SH-SY5Y (cell line): ENCODE data around the gene GPR39.

Source experiments
- GATA2 ChIP-seq: IDR thresholded peaks from 2 replicates; pipeline ENCODE4 v1.6.1; 2011; ENCODE audit warnings: mild to moderate bottlenecking, low read depth, low read length
- GATA3 ChIP-seq: IDR thresholded peaks from 2 replicates; pipeline ENCODE4 v1.6.1; 2011; ENCODE audit warnings: low read depth, mild to moderate bottlenecking, low read length, moderate library complexity

DNA sequence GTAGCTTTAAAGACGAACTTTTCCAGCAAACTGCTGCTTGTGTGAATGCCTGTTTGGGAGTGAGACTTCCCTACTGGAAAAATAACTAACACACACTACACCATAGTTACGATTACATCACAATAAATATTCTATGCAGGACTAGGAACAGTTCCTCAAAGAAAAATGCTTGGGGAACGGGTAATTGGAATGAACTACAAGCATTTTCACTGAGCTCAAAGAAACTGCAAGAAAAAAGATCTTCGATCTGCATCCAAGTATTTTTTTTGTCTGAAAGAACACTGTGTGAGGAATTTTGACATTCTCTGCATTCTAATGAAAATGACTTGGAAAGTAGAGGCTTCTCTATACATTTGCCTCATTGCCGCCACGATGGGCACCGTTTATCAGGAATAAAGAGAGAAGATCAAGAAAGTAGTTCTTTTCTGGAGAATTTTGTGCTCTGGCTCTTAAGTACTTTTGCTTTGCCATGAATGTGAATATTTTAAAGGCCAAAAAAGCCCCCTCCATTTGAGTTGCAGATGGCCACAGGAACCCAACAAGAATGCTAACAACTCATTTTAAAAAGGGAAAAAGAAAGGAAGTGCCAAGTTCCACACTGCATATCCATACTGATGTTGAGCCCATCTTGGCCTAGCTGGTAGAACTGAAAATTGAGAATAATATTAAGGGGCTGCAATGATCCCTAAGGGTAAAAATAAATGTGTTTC lies 239.8 kb downstream of the GPR39 start:
- no peak for TF ChIP-seq GATA3
- TF ChIP-seq GATA2: no peak
